GM21576 (cell line): Measurements from ENCODE around the gene NRXN3.

Experiments used
- ATAC-seq: cut with Tn5 transposase; IDR thresholded peaks from one replicate; pipeline ENCODE4 v1.9.1; 2021; ENCODE audit warnings: mild to moderate bottlenecking, moderate library complexity; ENCODE audit not compliant: unreplicated experiment

NRXN3 gene

GRCh38 chr14:79424462-79424861, 1254.3 kb downstream of the NRXN3 start:
- ATAC-seq = no peak

GRCh38 chr14:79426103-79426755, 1256.1 kb downstream of the NRXN3 start:
- no peak for ATAC-seq

- ATAC-seq = no peak
Measured at GRCh38 chr14:79432640-79433039, 1262.5 kb downstream of the NRXN3 start.

GRCh38 chr14:79436335-79436734, 1266.2 kb downstream of the NRXN3 start:
- ATAC-seq = no peak

- no peak for ATAC-seq
Measured at GRCh38 chr14:79437951-79438350, 1267.8 kb downstream of the NRXN3 start.

GRCh38 chr14:79438696-79439342, 1268.6 kb downstream of the NRXN3 start:
- ATAC-seq = no peak

GRCh38 chr14:79442786-79443185, 1272.6 kb downstream of the NRXN3 start:
- no peak for ATAC-seq

GRCh38 chr14:79443602-79444001, 1273.4 kb downstream of the NRXN3 start:
- ATAC-seq = no peak

- ATAC-seq = no peak
Measured at GRCh38 chr14:79448960-79449359, 1278.8 kb downstream of the NRXN3 start.

- ATAC-seq = no peak
Measured at GRCh38 chr14:79451601-79452000, 1281.4 kb downstream of the NRXN3 start.

- ATAC-seq = no peak
Measured at GRCh38 chr14:79453276-79453675, 1283.1 kb downstream of the NRXN3 start.

GRCh38 chr14:79464468-79464867, 1294.3 kb downstream of the NRXN3 start:
- ATAC-seq = no peak

- no peak for ATAC-seq
Measured at GRCh38 chr14:79465651-79466050, 1295.5 kb downstream of the NRXN3 start.

- ATAC-seq = no peak
Measured at GRCh38 chr14:79466938-79467527, 1296.9 kb downstream of the NRXN3 start.

- no peak for ATAC-seq
Measured at GRCh38 chr14:79467835-79468234, 1297.7 kb downstream of the NRXN3 start.

- ATAC-seq = no peak
Measured at GRCh38 chr14:79468486-79468885, 1298.3 kb downstream of the NRXN3 start.

GRCh38 chr14:79473651-79474050, 1303.5 kb downstream of the NRXN3 start:
- no peak for ATAC-seq

GRCh38 chr14:79475887-79476532, 1305.8 kb downstream of the NRXN3 start:
- no peak for ATAC-seq

GRCh38 chr14:79476552-79476951, 1306.4 kb downstream of the NRXN3 start:
- ATAC-seq = no peak

GRCh38 chr14:79480212-79480611, 1310.0 kb downstream of the NRXN3 start:
- no peak for ATAC-seq

GRCh38 chr14:79482825-79483224, 1312.7 kb downstream of the NRXN3 start:
- no peak for ATAC-seq
